Adipocyte (in vitro differentiated cells): ENCODE measurements around the gene INO80B.
"Not testable (repeated sequence)": the region's sequence is repeated elsewhere in the genome, so short reads cannot be mapped to it uniquely, and the experiment has no call there.

ENCODE experiments used
- DNase-seq: peaks from one replicate; pipeline ENCODE4 v3.0.0-alpha.2; 2015; ENCODE audit warnings: low read depth
- H3K27me3 ChIP-seq: replicated peaks from 2 replicates; pipeline ENCODE4 v1.7.0; 2013; ENCODE audit warnings: mild to moderate bottlenecking, low read length, moderate library complexity; ENCODE audit not compliant: control insufficient read depth, insufficient read depth
- H3K36me3 ChIP-seq: 2 replicates; pipeline ENCODE4 v1.7.0; 2013; ENCODE audit warnings: low read length, mild to moderate bottlenecking, moderate library complexity; ENCODE audit not compliant: control insufficient read depth, insufficient read depth, severe bottlenecking
- H3K4me1 ChIP-seq: 2 replicates; pipeline ENCODE4 v1.7.0; 2013; ENCODE audit warnings: mild to moderate bottlenecking, low read length, moderate library complexity; ENCODE audit not compliant: control insufficient read depth, insufficient read depth
- H3K4me3 ChIP-seq: 2 replicates; pipeline ENCODE4 v1.7.0; 2013; ENCODE audit warnings: mild to moderate bottlenecking, low read length, moderate library complexity
- H3K9ac ChIP-seq: 2 replicates; pipeline ENCODE4 v1.7.0; 2013; ENCODE audit warnings: mild to moderate bottlenecking, low read length, moderate library complexity
- H3K9me3 ChIP-seq: 2 replicates; pipeline ENCODE4 v1.7.0; 2013; ENCODE audit warnings: mild to moderate bottlenecking, low read length, moderate library complexity; ENCODE audit not compliant: control insufficient read depth

The INO80B gene

DNA sequence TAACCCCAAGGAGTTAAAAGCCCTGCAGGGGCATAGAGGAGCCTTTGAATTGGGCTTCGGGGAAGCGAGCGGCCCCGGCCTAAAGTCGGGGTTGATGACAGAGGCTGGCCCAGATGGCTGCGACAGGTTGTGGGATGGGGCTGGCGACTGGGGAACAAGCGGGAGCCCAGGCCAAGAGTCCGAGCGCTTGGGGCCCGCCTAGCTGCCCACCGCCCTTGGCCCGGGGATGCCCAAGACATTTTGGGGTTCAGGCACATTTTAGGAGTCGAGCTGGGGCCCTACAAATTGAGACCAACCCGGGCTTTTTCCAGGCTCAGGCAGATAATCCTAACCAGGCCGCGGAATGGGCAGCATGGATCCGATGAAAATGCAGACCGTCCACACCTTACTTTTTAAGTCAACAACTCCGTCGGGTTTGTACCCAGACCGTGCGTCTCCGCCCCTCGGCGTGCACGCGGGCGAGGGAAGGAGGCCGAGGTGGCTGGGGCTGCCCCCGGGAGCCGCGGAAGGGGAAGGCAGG is 13.7 kb upstream of the INO80B start:
- no peak for DNase-seq
- Histone ChIP-seq H3K9ac (peak overlapping the region; percentile 86), H3K27me3 (no peaks in the 10 kb centered on the region), H3K4me1 (peaks cover 22% of the 10 kb centered on the region), H3K4me3 (peak overlapping the region; percentile 82), H3K36me3 (no peaks in the 10 kb centered on the region), H3K9me3 (no peaks in the 10 kb centered on the region)

- Histone ChIP-seq H3K4me3 (peak within 1 kb of the TSS; percentile 82), H3K4me1 (peaks cover 22% of the 10 kb centered on the region), H3K9me3 (no peaks in the 10 kb centered on the region), H3K27me3 (no peaks in the 10 kb centered on the region), H3K36me3 (no peaks in the 10 kb centered on the region), H3K9ac (peak within 1 kb of the TSS; percentile 86)
- no peak for DNase-seq
These were observed 13.0 kb upstream of the INO80B start, which contains the start of gene RTKN for GRCh38 chr2:74441690-74442482. Gene RTKN (minus strand): TSS chr2:74441937. CDS start chr2:74441816, 121 bp downstream.

- H3K4me1 ChIP-seq, result peaks cover 22% of the 10 kb centered on the region
- not testable (repeated sequence) for H3K36me3 ChIP-seq, H3K9me3 ChIP-seq, H3K27me3 ChIP-seq, H3K4me3 ChIP-seq, DNase-seq, H3K9ac ChIP-seq
These were observed 12.2 kb upstream of the INO80B start for GRCh38 chr2:74442483-74443297.

DNA sequence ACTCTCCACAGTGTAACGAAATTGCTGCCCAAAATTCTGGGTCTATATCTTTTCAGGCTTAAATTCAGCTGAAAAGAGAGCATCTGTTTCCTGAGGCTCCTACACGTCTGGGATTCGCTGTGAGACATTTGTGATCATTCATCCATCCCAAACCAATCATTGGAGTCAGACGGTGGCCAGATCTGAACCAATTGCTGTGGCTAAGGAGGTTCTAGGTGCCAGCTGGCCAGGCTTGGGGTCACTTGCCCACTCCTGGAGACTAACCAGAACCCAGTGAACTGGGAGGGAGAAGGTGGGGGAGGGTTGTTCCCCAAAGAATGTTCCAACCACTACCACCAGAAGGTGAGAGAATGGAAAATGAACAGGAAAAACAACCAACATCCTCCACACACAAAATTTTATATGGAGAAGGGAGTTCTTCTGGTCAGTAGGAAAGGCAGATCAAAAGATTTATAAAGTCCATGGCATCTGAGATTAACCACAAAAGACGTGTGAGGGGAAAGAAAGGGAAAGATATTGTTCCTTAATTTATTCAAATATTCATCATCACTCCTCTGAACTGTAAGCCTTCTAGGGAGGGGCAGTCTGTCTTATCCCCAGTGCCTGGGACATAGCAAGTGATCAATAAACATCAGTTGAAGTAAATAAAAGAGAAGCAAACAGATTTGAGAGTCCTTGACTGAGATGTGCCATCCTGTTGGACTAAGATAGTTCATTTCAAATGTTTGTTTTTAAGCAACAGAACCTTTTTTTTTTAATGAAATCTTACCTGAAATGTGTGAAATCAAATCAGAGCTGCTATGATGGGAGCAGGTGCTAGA is 10.2 kb upstream of the INO80B start:
- H3K4me3 ChIP-seq, result no peak overlapping the region

GRCh38 chr2:74447230-74447999 is 7.5 kb upstream of the INO80B start:
- Histone ChIP-seq H3K4me3 (no peak overlapping the region), H3K36me3 (no peaks in the 10 kb centered on the region), H3K9me3 (no peaks in the 10 kb centered on the region), H3K9ac (no peak overlapping the region), H3K27me3 (no peaks in the 10 kb centered on the region), H3K4me1 (peaks cover 5% of the 10 kb centered on the region)
- no peak for DNase-seq

More for the DNA sequence above, 10.2 kb upstream of the INO80B start:
- H3K27me3 ChIP-seq, result no peaks in the 10 kb centered on the region
- H3K36me3 ChIP-seq, result no peaks in the 10 kb centered on the region
- no peak overlapping the region for H3K9ac ChIP-seq
- H3K9me3 ChIP-seq, result no peaks in the 10 kb centered on the region
- no peak for DNase-seq
- peaks cover 16% of the 10 kb centered on the region for H3K4me1 ChIP-seq

GRCh38 chr2:74448771-74449170 is 6.1 kb upstream of the INO80B start:
- Histone ChIP-seq H3K4me1 (peaks cover 5% of the 10 kb centered on the region), H3K9ac (no peak overlapping the region), H3K36me3 (no peaks in the 10 kb centered on the region), H3K4me3 (no peak overlapping the region), H3K27me3 (no peaks in the 10 kb centered on the region), H3K9me3 (no peaks in the 10 kb centered on the region)
- DNase-seq, result no peak

DNA sequence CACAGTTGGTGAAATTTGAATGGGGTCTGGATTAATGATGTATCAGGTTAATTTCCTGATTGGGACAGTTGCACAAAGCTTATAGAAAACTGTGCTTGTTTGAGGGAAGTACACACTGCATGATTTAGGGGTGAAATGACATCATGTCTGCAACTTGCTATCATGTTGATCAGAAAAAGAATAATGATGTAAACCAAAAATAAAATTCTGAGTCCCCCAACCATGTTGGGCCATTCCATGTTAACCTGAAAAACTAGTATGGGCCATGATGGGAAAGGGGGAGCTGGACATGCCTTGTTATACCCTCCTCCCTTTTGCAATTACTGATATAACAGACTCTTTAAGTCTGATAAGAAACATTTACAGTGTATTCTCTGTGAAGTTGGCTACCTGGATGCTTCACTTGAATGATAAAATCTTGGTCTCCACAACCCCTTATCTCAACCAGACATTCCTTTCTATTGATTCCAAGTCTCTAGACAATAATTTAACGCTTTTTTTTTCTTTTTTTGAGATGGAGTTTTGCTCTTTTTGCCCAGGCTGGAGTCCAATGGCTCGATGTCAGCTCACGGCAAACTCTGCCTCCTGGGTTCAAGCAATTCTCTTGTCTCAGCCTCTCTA is 4.2 kb upstream of the INO80B start:
- Histone ChIP-seq H3K9ac (no peak overlapping the region), H3K4me1 (peaks cover 9% of the 10 kb centered on the region), H3K27me3 (no peaks in the 10 kb centered on the region), H3K36me3 (no peaks in the 10 kb centered on the region), H3K9me3 (no peaks in the 10 kb centered on the region), H3K4me3 (no peak overlapping the region)
- no peak for DNase-seq

- Histone ChIP-seq H3K27me3 (no peaks in the 10 kb centered on the region), H3K36me3 (peaks cover 10% of the 10 kb centered on the region), H3K9ac (peak overlapping the region; percentile 91), H3K4me3 (peak overlapping the region; percentile 72), H3K9me3 (no peaks in the 10 kb centered on the region), H3K4me1 (peaks cover 23% of the 10 kb centered on the region)
- DNase-seq, result no peak
These were observed 2.3 kb downstream of the INO80B start for GRCh38 chr2:74457129-74457548.

- Histone ChIP-seq H3K9ac (peak overlapping the region; percentile 91), H3K4me3 (peak overlapping the region; percentile 99), H3K4me1 (peaks cover 23% of the 10 kb centered on the region), H3K9me3 (no peaks in the 10 kb centered on the region), H3K36me3 (peaks cover 15% of the 10 kb centered on the region), H3K27me3 (no peaks in the 10 kb centered on the region)
- peak; percentile 70 for DNase-seq
These were observed 2.8 kb downstream of the INO80B start for GRCh38 chr2:74457549-74458131.
